Hindlimb muscle (tissue), 1 donor: ENCODE measurements around the gene KIF3A. TPM values are rescaled to one million over a fixed set of nuclear protein-coding genes. Genes with fewer than 3 reads are reported as not detected.

Experiments used
- polyA plus RNA-seq: library from polyadenylated mRNA; unstranded; fragments of 120-200 nt; gene quantifications from one replicate; pipeline ENCODE4 v1.2.1, GENCODE V29; 2013; ENCODE audit not compliant: insufficient read length

KIF3A gene
- polyA plus RNA-seq, 1 donor, result 7.1 TPM

Other genes with a start within 250 kb of the KIF3A start
- gene IRF1, start 246.8 kb downstream of the KIF3A start, polyA plus RNA-seq, result 9.1 TPM
- gene IL5, start 194.0 kb downstream of the KIF3A start, polyA plus RNA-seq, result not detected
- gene RAD50, start 180.6 kb downstream of the KIF3A start, polyA plus RNA-seq, result 24.9 TPM
- gene IL13, start 79.4 kb downstream of the KIF3A start, polyA plus RNA-seq, result not detected
- gene IL4, start 63.6 kb downstream of the KIF3A start, polyA plus RNA-seq, result not detected
- gene CCNI2, start 9.9 kb upstream of the KIF3A start, polyA plus RNA-seq, result 0.57 TPM
- 37.4 TPM for gene SEPTIN8, start 39.7 kb upstream of the KIF3A start, polyA plus RNA-seq
- 0.23 TPM for gene SOWAHA, start 75.8 kb upstream of the KIF3A start, polyA plus RNA-seq
- gene SHROOM1, start 93.1 kb upstream of the KIF3A start, polyA plus RNA-seq, result 2.8 TPM
- 0.83 TPM for gene GDF9, start 128.9 kb upstream of the KIF3A start, polyA plus RNA-seq
- gene UQCRQ, start 129.1 kb upstream of the KIF3A start, polyA plus RNA-seq, result 172 TPM
- gene LEAP2, start 136.1 kb upstream of the KIF3A start, polyA plus RNA-seq, result 2.6 TPM
- gene AFF4, start 226.1 kb upstream of the KIF3A start, polyA plus RNA-seq, result 44.0 TPM